ENCODE measurements around the gene DICER1. TPM values are rescaled to one million over a fixed set of nuclear protein-coding genes. Genes with fewer than 3 reads are reported as not detected.
A peak's percentile ranks its signal among the peaks of the same experiment; 100 is the strongest.

The DICER1 gene
- total and polyA plus RNA-seq, 11 donors: 5.4 to 57.9 (median 29.3) TPM

DNA sequence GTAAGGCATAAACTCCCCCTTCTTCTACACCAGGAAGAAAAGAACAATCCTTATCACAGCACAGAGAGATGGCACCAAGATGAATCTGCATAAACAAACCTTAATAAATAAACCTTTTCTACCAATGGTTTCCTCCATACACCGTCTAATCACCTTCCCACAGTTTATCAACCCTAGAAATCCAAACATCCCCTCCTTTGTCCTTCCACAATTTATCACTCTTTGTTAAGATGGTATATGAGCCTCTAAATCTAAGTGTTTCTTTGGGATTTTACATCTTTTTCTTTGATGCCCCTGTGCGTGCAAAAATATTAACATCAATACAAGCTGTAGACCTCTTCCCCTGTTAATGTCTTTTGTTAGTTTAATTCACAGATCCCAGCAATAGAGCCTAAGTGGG, 12.5 kb downstream of the DICER1 start:
- TF ChIP-seq, protein P1, sequence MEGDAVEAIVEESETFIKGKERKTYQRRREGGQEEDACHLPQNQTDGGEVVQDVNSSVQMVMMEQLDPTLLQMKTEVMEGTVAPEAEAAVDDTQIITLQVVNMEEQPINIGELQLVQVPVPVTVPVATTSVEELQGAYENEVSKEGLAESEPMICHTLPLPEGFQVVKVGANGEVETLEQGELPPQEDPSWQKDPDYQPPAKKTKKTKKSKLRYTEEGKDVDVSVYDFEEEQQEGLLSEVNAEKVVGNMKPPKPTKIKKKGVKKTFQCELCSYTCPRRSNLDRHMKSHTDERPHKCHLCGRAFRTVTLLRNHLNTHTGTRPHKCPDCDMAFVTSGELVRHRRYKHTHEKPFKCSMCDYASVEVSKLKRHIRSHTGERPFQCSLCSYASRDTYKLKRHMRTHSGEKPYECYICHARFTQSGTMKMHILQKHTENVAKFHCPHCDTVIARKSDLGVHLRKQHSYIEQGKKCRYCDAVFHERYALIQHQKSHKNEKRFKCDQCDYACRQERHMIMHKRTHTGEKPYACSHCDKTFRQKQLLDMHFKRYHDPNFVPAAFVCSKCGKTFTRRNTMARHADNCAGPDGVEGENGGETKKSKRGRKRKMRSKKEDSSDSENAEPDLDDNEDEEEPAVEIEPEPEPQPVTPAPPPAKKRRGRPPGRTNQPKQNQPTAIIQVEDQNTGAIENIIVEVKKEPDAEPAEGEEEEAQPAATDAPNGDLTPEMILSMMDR (IDR thresholded peaks at IDR 0.05): no peak
- no peak for TF ChIP-seq POLR2A (IDR thresholded peaks at IDR 0.05)
- Histone ChIP-seq H3K4me3 (no peak overlapping the region), H3K27me3 (no peaks in the 10 kb centered on the region), H3K36me3 (no peaks in the 10 kb centered on the region), H3K4me1 (peaks cover 13 to 78% (median 51%) of the 10 kb centered on the region in 12 donors), H3K27ac (peak overlapping the region in 2 of 12 donors; percentile 43 to 88), H3K9me3 (peaks cover 0 to 19% (median 10%) of the 10 kb centered on the region in 12 donors)
- intact Hi-C loops (cut with DNase I): loop anchor here in 2 of 10 donors (5.0 kb wide), 2 partner anchors 42 to 47 kb away; no protein-coding TSS in a partner anchor
- ATAC-seq (no peak), DNase-seq (no peak)
- 70 to 98% (median 96%) methylated on average over 2 of the region's 2 CpGs for WGBS, 4 donors

DNA sequence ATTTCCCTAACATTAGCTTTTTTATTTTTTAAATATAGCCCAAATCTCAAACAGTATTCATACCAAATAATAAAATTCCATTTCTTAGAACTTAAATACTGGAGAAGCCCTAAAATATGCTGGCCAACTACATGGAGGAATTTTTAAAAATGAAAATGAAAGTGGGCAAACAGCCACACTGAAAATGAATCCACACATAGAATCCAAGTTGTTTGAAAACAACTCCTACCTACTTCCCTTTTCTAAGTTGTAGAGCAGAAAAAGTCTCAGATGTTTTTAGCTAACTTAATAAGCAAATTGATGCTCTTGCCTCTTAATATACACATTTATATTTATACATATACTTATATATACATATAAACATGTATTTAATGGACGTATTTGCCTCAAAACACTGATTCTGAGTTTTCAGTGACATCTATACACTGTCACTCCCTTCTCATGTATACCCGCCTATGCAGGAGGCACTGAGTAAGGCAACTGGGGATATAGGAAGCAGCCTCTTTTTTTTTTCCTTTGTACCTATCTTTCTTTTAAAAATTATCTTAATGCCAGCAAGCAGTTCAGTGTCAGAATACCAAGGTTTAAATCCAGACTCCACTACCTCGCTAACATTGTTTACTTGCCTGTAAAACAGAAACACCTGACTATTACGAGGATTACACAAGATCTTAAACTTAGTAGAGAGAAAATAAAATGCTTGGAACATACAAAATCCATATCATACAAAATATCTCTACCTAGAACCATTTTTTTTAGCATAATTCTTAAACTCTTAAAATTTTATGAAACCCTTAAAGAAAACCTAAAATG, 13.3 kb downstream of the DICER1 start:
- DNase-seq (peak in 1 of 5 donors; percentile 13), ATAC-seq (peak in 1 of 4 donors; percentile 65)
- TF ChIP-seq, protein P1 (IDR thresholded peaks at IDR 0.05): no peak
- no peak for TF ChIP-seq POLR2A (IDR thresholded peaks at IDR 0.05)
- Histone ChIP-seq H3K27me3 (no peaks in the 10 kb centered on the region), H3K4me3 (peak overlapping the region in 6 of 12 donors; percentile 4 to 40 (median 28)), H3K9me3 (peaks cover 0 to 19% (median 10%) of the 10 kb centered on the region in 12 donors), H3K27ac (peak overlapping the region in 11 of 12 donors; percentile 3 to 88 (median 52)), H3K4me1 (peaks cover 13 to 86% (median 57%) of the 10 kb centered on the region in 12 donors), H3K36me3 (no peaks in the 10 kb centered on the region)
- intact Hi-C loops (cut with DNase I): loop anchor here in 2 of 10 donors (5.0 kb wide), 2 partner anchors 43 to 48 kb away; no protein-coding TSS in a partner anchor
- 74 to 78% (median 77%) methylated on average over 4 of the region's 4 CpGs for WGBS, 4 donors

DNA sequence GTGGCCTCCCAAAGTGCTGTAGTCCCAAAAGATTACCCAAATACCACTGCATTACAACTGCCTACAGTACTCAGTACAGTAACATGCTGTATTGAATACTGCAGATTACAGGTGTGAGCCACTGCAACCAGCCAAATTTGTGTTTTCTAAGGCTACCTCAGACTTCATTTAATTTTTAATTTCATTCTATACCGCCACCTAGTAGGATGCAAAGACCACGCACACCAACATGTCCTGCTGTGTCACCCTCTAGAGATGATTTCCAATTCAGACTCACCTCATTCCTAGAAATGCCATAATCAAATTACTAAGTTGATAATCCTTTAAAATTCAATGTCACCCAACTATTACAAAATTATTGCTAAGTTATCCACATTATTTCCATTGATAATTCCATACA, 15.1 kb downstream of the DICER1 start:
- TF ChIP-seq, protein P1 (IDR thresholded peaks at IDR 0.05): no peak
- TF ChIP-seq POLR2A (IDR thresholded peaks at IDR 0.05): no peak
- H3K9me3 ChIP-seq: peaks cover 0 to 19% (median 10%) of the 10 kb centered on the region in 12 donors
- peaks cover 13 to 88% (median 59%) of the 10 kb centered on the region in 12 donors for H3K4me1 ChIP-seq
- no peaks in the 10 kb centered on the region for H3K36me3 ChIP-seq
- intact Hi-C loops (cut with DNase I): loop anchor here in 2 of 10 donors (5.0 kb wide), 2 partner anchors 45 to 50 kb away; no protein-coding TSS in a partner anchor
- ATAC-seq (no peak), DNase-seq (no peak)
- H3K27ac ChIP-seq: no peak overlapping the region
- H3K27me3 ChIP-seq: no peaks in the 10 kb centered on the region
- 96 to 99% (median 98%) methylated on average over 2 of the region's 2 CpGs for WGBS, 4 donors
- H3K4me3 ChIP-seq: no peak overlapping the region

DNA sequence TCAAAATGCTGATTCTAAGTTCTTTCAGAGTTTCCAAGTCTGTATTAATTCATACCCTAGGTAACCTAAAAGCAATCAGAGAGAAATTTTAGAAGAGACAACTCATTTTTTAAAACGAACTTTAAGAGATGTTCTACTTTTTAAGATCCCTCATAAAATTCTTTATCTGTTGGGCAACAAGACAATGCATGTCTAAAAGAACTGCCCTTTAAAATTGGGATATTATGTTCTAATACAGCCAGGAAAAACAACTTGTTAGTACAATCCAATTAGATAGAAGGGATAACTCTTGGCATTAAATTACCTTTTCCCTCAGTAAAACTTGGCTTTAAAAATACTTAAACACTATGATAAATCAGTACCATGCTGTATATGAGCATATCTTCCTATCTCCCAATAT, 15.6 kb downstream of the DICER1 start:
- peak overlapping the region in 1 of 12 donors; percentile 82 for H3K27ac ChIP-seq
- H3K9me3 ChIP-seq: peaks cover 0 to 19% (median 10%) of the 10 kb centered on the region in 12 donors
- TF ChIP-seq, protein P1 (IDR thresholded peaks at IDR 0.05): no peak
- TF ChIP-seq POLR2A (IDR thresholded peaks at IDR 0.05): no peak
- H3K4me3 ChIP-seq: no peak overlapping the region
- intact Hi-C loops (cut with DNase I): loop anchor here in 2 of 10 donors (5.0 kb wide), 2 partner anchors 46 to 51 kb away; no protein-coding TSS in a partner anchor
- no peaks in the 10 kb centered on the region for H3K36me3 ChIP-seq
- DNase-seq (no peak), ATAC-seq (no peak)
- no peaks in the 10 kb centered on the region for H3K27me3 ChIP-seq
- peaks cover 13 to 84% (median 62%) of the 10 kb centered on the region in 12 donors for H3K4me1 ChIP-seq
- WGBS, 4 donors: 44 to 60% (median 55%) methylated on average over 1 of the region's 1 CpG

All from heart left ventricle (tissue), 16 donors.